Activated T-helper 9 cell treated with anti-CD3 and anti-CD28 coated beads, Interleukin-2, amount 50 U/mL, for 16 hours (primary cell): Measurements from ENCODE around the gene XRCC3.
"Not testable (repeated sequence)": the region's sequence is repeated elsewhere in the genome, so short reads cannot be mapped to it uniquely, and the experiment has no call there.

Experiments
- DNase-seq: peaks from one replicate; pipeline ENCODE4 v3.0.0-alpha.2; 2020; ENCODE audit warnings: low read depth

XRCC3 gene

DNA sequence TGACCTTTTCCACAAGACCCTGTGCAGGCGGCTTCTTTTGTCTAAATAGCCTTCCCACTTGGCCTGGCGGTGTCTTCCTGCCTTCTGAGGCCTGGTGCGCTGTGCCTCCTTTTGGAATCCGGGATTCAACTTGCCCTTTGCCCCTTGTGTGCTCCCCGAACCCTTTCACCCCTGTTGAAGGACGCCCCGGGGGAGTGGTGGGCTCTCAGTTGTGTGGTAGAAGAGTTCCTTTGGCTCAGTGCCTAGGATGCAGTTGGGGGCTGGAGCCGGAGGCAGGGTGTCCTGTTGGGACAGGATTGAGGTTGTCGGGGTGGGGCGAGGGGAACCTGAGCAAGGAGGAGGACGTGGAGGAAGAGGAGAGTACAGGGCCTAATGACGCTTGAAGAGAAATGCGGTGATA is 51.7 kb downstream of the XRCC3 start:
- DNase-seq = no peak

DNA sequence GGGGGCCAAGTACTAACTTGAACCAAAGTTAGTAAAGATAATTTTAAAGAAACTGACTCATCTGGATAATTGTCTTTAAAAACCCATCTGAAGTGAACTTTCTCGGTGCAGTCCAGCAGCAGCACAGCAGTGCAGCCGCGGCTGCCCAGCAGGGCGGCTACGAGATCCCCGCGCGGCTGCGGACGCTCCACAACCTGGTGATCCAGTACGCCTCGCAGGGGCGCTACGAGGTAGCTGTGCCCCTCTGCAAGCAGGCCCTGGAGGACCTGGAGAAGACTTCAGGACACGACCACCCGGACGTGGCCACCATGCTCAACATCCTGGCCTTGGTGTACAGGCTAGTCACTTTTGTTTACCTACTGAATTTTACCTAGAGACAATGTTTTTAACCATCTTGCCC is 52.7 kb downstream of the XRCC3 start:
- DNase-seq = no peak

DNA sequence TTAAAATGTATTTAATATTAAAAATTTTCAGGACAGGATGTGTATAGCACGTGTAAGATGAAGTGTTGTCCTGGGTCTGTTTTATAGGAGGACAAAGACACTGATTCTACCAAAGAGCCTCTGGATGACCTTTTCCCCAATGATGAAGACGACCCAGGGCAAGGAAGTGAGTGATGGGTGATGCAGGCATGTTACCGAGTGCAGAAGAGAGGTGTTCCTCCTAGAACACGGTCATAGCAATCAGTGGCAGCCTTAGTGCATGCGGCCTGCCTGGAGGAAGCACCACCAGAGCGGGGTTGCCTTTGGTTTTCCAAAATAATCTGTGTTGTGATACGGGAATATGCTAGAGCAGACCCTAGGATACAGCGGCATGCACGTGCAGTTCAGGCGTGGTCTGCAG is 53.2 kb downstream of the XRCC3 start:
- DNase-seq = no peak

GRCh38 chr14:103659631-103660030 is 55.6 kb downstream of the XRCC3 start:
- DNase-seq = no peak

DNA sequence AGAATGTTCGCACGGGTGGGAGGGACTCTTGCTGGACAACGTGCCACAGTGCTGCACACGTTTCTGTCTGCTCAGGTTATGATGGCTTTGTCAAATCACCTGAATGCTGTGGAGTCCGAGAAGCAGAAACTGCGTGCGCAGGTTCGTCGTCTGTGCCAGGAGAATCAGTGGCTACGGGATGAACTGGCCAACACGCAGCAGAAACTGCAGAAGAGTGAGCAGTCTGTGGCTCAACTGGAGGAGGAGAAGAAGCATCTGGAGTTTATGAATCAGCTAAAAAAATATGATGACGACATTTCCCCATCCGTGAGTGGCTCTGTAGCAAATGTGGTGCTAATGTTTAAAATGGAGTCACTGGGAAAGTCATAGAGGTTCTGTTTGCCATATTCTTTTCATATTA is 57.8 kb downstream of the XRCC3 start:
- no peak for DNase-seq

DNA sequence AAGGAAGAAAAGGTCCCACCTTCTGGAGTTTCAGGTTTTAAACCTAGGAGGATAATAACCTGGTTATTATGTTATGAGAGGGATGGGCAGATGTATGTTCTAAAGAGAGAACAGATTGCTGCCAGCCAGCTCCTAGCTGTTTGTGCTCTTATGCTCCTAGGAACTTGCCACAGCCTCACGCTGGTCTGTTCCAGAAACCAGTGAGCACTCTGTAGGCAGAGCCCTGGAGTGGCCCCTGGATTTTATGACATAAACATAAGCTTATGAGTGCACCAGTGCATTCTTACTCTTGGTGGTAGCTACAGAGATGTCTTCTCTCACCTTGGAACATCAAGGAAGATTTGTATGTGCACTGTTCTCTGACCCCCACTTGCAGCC is 58.5 kb downstream of the XRCC3 start:
- no peak for DNase-seq

DNA sequence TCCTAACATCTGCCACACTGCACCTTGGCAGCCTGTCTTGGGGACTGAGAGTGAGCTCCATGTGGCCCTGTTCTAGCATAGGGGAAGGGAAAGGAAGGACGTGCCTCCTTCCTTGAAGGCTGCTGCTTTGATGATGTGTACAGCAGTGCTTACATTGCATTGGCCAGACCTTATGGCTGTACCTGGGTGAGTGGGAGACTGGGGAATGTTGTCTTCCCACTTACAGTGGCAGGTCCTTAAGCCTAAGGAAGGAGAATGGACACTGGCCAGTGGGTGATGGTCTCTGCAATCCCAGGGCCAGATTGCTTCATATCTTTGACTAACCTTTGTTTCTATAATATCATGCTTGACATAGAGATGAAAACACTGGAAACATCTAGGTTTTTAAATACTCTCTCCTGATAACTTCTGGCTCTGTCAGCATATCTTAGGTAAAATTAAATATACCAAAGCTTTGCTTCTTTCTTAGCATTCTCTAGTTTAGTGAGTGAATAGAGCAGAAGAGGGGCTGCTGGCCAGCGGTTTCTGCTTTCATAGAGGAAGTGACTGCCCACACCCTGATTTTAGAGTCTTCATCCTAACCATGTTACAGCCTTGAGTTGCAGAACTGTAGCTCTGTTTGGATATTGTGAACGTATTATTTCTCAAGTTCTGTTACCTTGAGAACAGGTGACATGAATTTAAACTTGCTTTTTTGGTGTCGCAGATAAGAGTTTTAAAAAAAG is 59.1 kb downstream of the XRCC3 start:
- no peak for DNase-seq

DNA sequence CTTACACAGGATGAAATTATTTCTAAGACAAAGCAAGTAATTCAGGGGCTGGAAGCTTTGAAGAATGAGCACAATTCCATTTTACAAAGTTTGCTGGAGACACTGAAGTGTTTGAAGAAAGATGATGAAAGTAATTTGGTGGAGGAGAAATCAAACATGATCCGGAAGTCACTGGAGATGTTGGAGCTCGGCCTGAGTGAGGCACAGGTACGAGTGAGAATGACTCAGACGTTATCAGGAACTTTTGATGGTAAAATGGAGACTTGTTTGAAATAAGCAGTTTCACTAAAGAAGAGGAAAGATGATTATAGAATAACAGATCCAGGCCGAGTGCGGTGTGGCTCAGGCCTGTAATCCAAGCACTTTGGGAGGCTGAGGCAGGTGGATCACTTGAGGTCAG is 60.6 kb downstream of the XRCC3 start:
- DNase-seq = no peak

GRCh38 chr14:103653805-103654204 is 61.4 kb downstream of the XRCC3 start:
- no peak for DNase-seq

- DNase-seq = not testable (repeated sequence)
Measured at GRCh38 chr14:103653336-103653735, 61.9 kb downstream of the XRCC3 start.

DNA sequence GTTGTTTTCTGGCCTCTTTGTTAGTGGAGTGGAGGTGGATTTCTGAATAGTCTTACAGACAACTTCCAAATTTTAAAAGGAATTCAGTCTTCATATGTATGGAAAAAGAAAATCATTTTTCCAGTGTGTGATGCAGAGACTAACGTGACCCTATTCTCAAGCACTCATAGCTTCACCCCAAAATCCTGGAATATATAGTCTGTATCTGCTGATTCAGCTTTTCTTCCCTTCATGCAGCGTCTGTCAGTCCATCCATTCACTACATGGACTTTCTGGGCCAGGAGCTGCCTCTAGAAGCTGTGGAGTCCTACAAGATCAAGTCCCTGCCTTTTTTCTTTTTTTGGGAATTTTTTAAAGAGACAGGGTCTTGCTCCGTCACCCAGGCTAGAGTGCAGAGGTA is 62.4 kb downstream of the XRCC3 start:
- DNase-seq = no peak

- no peak for DNase-seq
Measured at GRCh38 chr14:103651585-103651984, 63.7 kb downstream of the XRCC3 start.

GRCh38 chr14:103650213-103650612 is 65.0 kb downstream of the XRCC3 start:
- DNase-seq = no peak

GRCh38 chr14:103649001-103649400 is 66.2 kb downstream of the XRCC3 start:
- no peak for DNase-seq
